Measurements from ENCODE around the gene RAB3A. TPM values are rescaled to one million over a fixed set of nuclear protein-coding genes. Genes with fewer than 3 reads are reported as not detected.

The RAB3A gene
- total and polyA plus RNA-seq, 9 of the 15 experiments (the other 6 are each of a cell fraction or from before 2014, with no cell fraction given): 0.17 to 5.1 (median 0.90) TPM; not detected in 1

GRCh38 chr19:18192673-18193387 is 11.0 kb downstream of the RAB3A start, which contains the start of gene MPV17L2 (continued):
- TF ChIP-seq TCF3 (CRISPR knock-in tag; IDR thresholded peaks at IDR 0.05) (no peak), MCM3 (IDR thresholded peaks at IDR 0.05) (no peak), MCM2 (IDR thresholded peaks at IDR 0.05; ENCODE audit: low read depth) (no peak), L3MBTL2 (IDR thresholded peaks at IDR 0.05) (peak; percentile 59; the same call in 1 of the 2 replicates), BHLHE40 (IDR thresholded peaks at IDR 0.05; ENCODE audit: low read length) (no peak), RNF2 (IDR thresholded peaks at IDR 0.05) (no peak), PPARD (CRISPR knock-in tag; IDR thresholded peaks at IDR 0.05) (no peak), EGR1 (conservative IDR thresholded peaks at IDR 0.05) (no peak), PRMT5 (CRISPR knock-in tag; IDR thresholded peaks at IDR 0.05) (no peak), FIP1L1 (IDR thresholded peaks at IDR 0.05; ENCODE audit: low read depth, low read length, poor library complexity, severe bottlenecking) (no peak), ZFP91 (CRISPR knock-in tag; IDR thresholded peaks at IDR 0.05) (no peak), RERE (CRISPR knock-in tag; IDR thresholded peaks at IDR 0.05; ENCODE audit: borderline replicate concordance) (no peak), SLC30A9 (CRISPR knock-in tag; IDR thresholded peaks at IDR 0.05) (no peak), ZNF24 (IDR thresholded peaks at IDR 0.05) (no peak), U2AF2 (optimal IDR thresholded peaks at IDR 0.05; ENCODE audit: low read depth, low read length) (no peak), MBD1 (CRISPR knock-in tag; IDR thresholded peaks at IDR 0.05) (no peak), HMGXB4 (CRISPR knock-in tag; IDR thresholded peaks at IDR 0.05) (no peak), GTF2F1 (IDR thresholded peaks at IDR 0.05; ENCODE audit: low read depth, low read length) (no peak)
